Breast epithelium (tissue), 4 donors: ENCODE results near the gene EPC1. TPM values are rescaled to one million over a fixed set of nuclear protein-coding genes. Genes with fewer than 3 reads are reported as not detected.
A peak's percentile ranks its signal among the peaks of the same experiment; 100 is the strongest.

ENCODE experiments used
- DNase-seq, 2 donors: peaks; one replicate each; pipeline ENCODE4 v3.0.0-alpha.2; 2019; ENCODE audit warnings: low spot score in 2 of 2
- H3K27ac ChIP-seq, 2 donors: fragments of 200-600 bp; sonication (generic) in 1 of 2; one replicate each; pipeline ENCODE4 v1.5.1; 2016 to 2019; ENCODE audit warnings: mild to moderate bottlenecking in 1 of 2
- H3K27me3 ChIP-seq, 2 donors: fragments of 200-600 bp; sonication (generic) in 1 of 2; one replicate each; pipeline versions ENCODE4 v1.5.1 to v1.6.0; 2017 to 2019; ENCODE audit warnings: control low read depth in 1 of 2, mild to moderate bottlenecking in 1 of 2
- H3K36me3 ChIP-seq: fragments of 200-600 bp; one replicate; pipeline ENCODE4 v1.5.1; 2019
- H3K4me1 ChIP-seq, 2 donors: fragments of 200-600 bp; sonication (generic); one replicate each; pipeline ENCODE4 v1.5.1; 2016 to 2019; ENCODE audit warnings: control low read depth in 1 of 2
- H3K4me3 ChIP-seq, 3 donors: fragments of 200-600 bp; sonication (generic); 1 replicate in 2 of 3; 2 replicates in 1 of 3; pipeline ENCODE4 v1.5.1; 2016 to 2019; ENCODE audit warnings: mild to moderate bottlenecking in 3 of 3, moderate library complexity in 2 of 3
- H3K9me3 ChIP-seq, 2 donors: fragments of 200-600 bp; sonication (generic) in 1 of 2; one replicate each; pipeline ENCODE4 v1.5.1; 2016 to 2019; ENCODE audit warnings: control low read depth in 1 of 2
- CTCF ChIP-seq, 3 donors: fragments of 450-650 bp; IDR thresholded peaks; one replicate each; pipeline ENCODE4 v1.5.1; 2016 to 2017; ENCODE audit warnings: antibody characterized with exemption in 3 of 3, mild to moderate bottlenecking in 3 of 3, moderate library complexity in 3 of 3
- POLR2A ChIP-seq: fragments of 450-650 bp; IDR thresholded peaks from one replicate; pipeline ENCODE4 v1.6.1; 2016; ENCODE audit warnings: antibody characterized with exemption, mild to moderate bottlenecking, moderate library complexity
- POLR2AphosphoS5 ChIP-seq, 3 donors: sonication (generic); formaldehyde crosslinking; IDR thresholded peaks; one replicate each; pipeline ENCODE4 v1.6.1; 2017; ENCODE audit warnings: antibody characterized with exemption in 3 of 3
- intact Hi-C: fragments of 100-400 bp; cut with DNase I; formaldehyde crosslinking; loops from one replicate; pipeline ENCODE4 v1.15.1; 2023; ENCODE audit warnings: low total_unique reads
- total RNA-seq, 3 donors: library from RNA; depleted of rRNA; stranded (reverse); fragments of >200 nt; gene quantifications; one replicate each; pipeline ENCODE4 v1.1.0, GENCODE V29; 2016

Gene EPC1
- total RNA-seq, 3 donors from 2014 or later: 49.4 to 78.7 (median 60.0) TPM

- intact Hi-C loops: no loop called here
- Histone ChIP-seq H3K27ac (no peak overlapping the region), H3K36me3 (peaks cover 4% of the 10 kb centered on the region)
Measured at GRCh38 chr10:32268788-32269187, 78.2 kb downstream of the EPC1 start.

DNA sequence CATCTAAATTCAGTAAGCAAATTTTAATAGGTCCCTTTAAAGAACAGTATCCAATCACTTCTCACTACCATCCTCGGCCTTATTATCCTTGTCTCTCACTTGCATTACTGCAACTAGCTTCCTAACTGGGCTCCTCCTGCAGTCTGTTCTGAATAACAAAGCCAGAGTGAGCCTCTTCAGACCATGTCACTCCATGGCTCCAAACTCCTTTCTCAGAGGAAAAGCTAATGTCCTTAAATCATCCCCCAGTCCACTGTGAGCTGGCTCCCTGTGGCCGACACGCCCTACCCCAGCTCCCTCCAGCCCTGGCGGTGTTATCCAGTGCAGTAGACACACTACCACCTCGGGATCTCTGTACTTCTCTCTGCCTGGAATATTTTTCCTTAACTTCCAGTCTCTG, 80.0 kb downstream of the EPC1 start:
- no peaks in the 10 kb centered on the region for H3K9me3 ChIP-seq
- H3K27ac ChIP-seq: no peak overlapping the region
- H3K36me3 ChIP-seq: peaks cover 4% of the 10 kb centered on the region
- H3K27me3 ChIP-seq: no peaks in the 10 kb centered on the region
- DNase-seq: no peak
- no peak overlapping the region for H3K4me3 ChIP-seq
- TF ChIP-seq CTCF (IDR thresholded peaks at IDR 0.05) (no peak), POLR2AphosphoS5 (IDR thresholded peaks at IDR 0.05) (peak in 1 of 3 donors; percentile 12)
- H3K4me1 ChIP-seq: no peaks in the 10 kb centered on the region
- intact Hi-C loops: no loop called here

More at GRCh38 chr10:32268788-32269187, 78.2 kb downstream of the EPC1 start:
- H3K9me3 ChIP-seq: no peaks in the 10 kb centered on the region
- H3K4me3 ChIP-seq: no peak overlapping the region
- no peak for DNase-seq
- no peaks in the 10 kb centered on the region for H3K27me3 ChIP-seq
- H3K4me1 ChIP-seq: no peaks in the 10 kb centered on the region
- TF ChIP-seq CTCF (IDR thresholded peaks at IDR 0.05) (no peak), POLR2AphosphoS5 (IDR thresholded peaks at IDR 0.05) (no peak), POLR2A (no peak)

DNA sequence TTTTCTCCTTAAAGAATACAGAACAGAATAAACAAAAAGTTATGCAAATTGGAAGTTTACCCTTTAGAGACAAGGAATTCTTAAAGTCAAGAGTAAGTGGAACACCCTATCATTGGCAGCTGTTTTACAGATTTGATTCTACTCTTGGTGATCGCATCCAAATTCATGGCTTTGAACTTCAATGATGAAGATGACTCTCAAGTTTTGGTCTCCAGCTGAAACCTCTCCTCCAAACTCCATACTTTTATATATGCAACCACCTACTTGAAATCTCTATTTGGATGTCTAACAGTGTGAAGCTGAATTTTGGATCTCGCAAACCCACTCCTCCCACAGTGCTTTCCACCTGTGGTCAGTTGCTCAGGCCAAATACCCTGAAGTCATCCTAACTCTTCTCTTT, 80.4 kb downstream of the EPC1 start:
- Histone ChIP-seq H3K27me3 (no peaks in the 10 kb centered on the region), H3K36me3 (peaks cover 4% of the 10 kb centered on the region), H3K27ac (no peak overlapping the region), H3K4me1 (no peaks in the 10 kb centered on the region), H3K9me3 (no peaks in the 10 kb centered on the region), H3K4me3 (no peak overlapping the region)
- DNase-seq: no peak
- intact Hi-C loops: no loop called here
- TF ChIP-seq POLR2A: no peak
- TF ChIP-seq CTCF (IDR thresholded peaks at IDR 0.05): no peak
- no peak for TF ChIP-seq POLR2AphosphoS5 (IDR thresholded peaks at IDR 0.05)

DNA sequence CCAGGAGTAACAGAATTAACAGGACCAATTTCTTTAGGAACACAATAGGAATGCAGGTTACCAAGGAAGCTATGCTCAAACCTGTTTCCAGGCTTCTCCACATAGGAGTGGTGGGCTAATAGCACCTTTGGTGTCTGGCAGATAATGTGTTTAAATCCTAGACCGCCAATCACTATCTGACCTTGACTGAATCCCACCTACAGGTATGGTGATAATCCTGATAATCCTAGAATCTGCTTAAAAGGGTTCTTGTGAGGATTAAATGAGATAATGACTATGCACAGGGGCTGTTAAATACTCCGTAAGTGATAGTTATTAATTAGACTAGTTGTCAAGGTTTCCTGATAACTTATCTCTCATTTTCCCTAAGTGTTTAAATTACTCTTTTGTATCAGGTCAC, 81.2 kb downstream of the EPC1 start:
- no peak overlapping the region for H3K27ac ChIP-seq
- intact Hi-C loops: no loop called here
- no peak for DNase-seq
- H3K9me3 ChIP-seq: no peaks in the 10 kb centered on the region
- no peaks in the 10 kb centered on the region for H3K27me3 ChIP-seq
- no peak overlapping the region for H3K4me3 ChIP-seq
- H3K36me3 ChIP-seq: peaks cover 4% of the 10 kb centered on the region
- TF ChIP-seq POLR2AphosphoS5 (IDR thresholded peaks at IDR 0.05): no peak
- no peak for TF ChIP-seq POLR2A
- TF ChIP-seq CTCF (IDR thresholded peaks at IDR 0.05): no peak
- no peaks in the 10 kb centered on the region for H3K4me1 ChIP-seq

GRCh38 chr10:32263300-32263699, 83.7 kb downstream of the EPC1 start:
- no peaks in the 10 kb centered on the region for H3K4me1 ChIP-seq
- TF ChIP-seq CTCF (IDR thresholded peaks at IDR 0.05): no peak
- TF ChIP-seq POLR2AphosphoS5 (IDR thresholded peaks at IDR 0.05): no peak
- TF ChIP-seq POLR2A: no peak
- intact Hi-C loops: no loop called here
- peaks cover 4% of the 10 kb centered on the region for H3K36me3 ChIP-seq
- H3K4me3 ChIP-seq: no peak overlapping the region
- H3K27me3 ChIP-seq: no peaks in the 10 kb centered on the region
- no peak for DNase-seq
- no peaks in the 10 kb centered on the region for H3K9me3 ChIP-seq
- no peak overlapping the region for H3K27ac ChIP-seq
